ENCODE results near the gene KLHL30. TPM values are rescaled to one million over a fixed set of nuclear protein-coding genes. Genes with fewer than 3 reads are reported as not detected.

The KLHL30 gene
- total RNA-seq, 1 experiment from 2014 or later = 0.61 TPM

DNA sequence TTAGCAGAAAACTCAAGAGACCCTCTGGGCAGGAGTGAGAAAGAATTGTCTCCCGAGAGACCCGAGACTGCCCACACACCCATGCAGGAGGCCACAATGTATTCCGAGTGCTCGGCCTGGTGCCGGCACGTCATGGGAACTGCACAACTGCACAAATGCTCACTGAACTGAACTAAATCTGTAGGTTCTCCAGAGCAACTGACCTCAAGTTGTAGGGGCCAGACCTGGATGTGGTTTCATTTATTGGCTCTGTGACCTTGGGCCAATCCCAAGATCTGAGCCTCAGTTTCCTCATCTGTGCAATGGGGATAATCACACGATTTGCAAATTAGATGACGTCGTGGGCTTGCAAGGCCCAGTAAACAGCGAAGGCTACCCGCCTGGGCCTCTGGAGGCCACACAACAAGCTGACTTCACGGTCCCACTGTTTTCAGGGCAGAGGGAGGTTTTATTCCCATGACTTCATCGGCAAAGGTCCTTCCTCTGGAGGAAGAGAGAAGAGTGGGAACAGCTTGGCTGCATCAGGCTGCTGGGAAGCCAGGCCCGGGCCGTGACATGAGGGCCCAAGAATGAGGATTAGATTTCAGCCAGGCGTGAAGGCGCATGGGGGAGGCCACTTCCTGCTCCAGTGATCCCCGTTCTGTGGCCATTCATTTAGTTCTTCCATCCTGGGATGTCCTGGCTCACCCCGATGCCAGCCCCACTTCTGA, 16.7 kb downstream of the KLHL30 start:
- ATAC-seq (no peak), DNase-seq (ENCODE audit: low read depth, low spot score) (no peak)
- Histone ChIP-seq H3K79me2 (ENCODE audit: insufficient read depth, low read length) (no peaks in the 10 kb centered on the region), H3K36me3 (ENCODE audit: control insufficient read depth in 1 of 2, insufficient read depth in 2 of 2, low read length in 2 of 2) (no peaks in the 10 kb centered on the region), H4K20me1 (ENCODE audit: insufficient read depth) (no peaks in the 10 kb centered on the region), H3K27ac (ENCODE audit: low read depth, low read length) (no peak overlapping the region), H3K9me3 (ENCODE audit: control insufficient read depth in 1 of 2, insufficient read depth in 1 of 2, low read depth in 1 of 2, low read length in 2 of 2) (no peaks in the 10 kb centered on the region), H3K4me1 (ENCODE audit: control insufficient read depth in 1 of 2, insufficient read depth in 2 of 2, low read length in 2 of 2) (peaks cover 4 to 11% of the 10 kb centered on the region in 2 experiments; a peak in 3 of 4 replicates), H3K9me2 (ENCODE audit: insufficient read depth) (no peaks in the 10 kb centered on the region), H3K4me2 (ENCODE audit: low read length) (no peak overlapping the region), H3K27me3 (ENCODE audit: insufficient read depth, low read length) (no peaks in the 10 kb centered on the region), H2AFZ (ENCODE audit: low read depth, low read length, poor library complexity, severe bottlenecking) (no peak overlapping the region), H3K9ac (ENCODE audit: low read length) (no peak overlapping the region), H3K4me3 (replicated peaks in 1 of 2; ENCODE audit: low read depth in 1 of 2, low read length in 2 of 2) (no peak overlapping the region)
- TF ChIP-seq POLR2AphosphoS5 (IDR thresholded peaks at IDR 0.05; ENCODE audit: low read depth, low read length) (no peak), SIN3A (IDR thresholded peaks at IDR 0.05; ENCODE audit: low read depth) (no peak), ZFX (IDR thresholded peaks at IDR 0.05) (no peak), YY1 (IDR thresholded peaks at IDR 0.05; ENCODE audit: extremely low read depth, insufficient replicate concordance, low read depth, low read length) (no peak), JUND (IDR thresholded peaks at IDR 0.05) (no peak), TCF7L2 (IDR thresholded peaks at IDR 0.05; ENCODE audit: borderline replicate concordance, extremely low read depth, insufficient read depth, insufficient read length) (no peak), SRF (IDR thresholded peaks at IDR 0.05; ENCODE audit: low read depth) (no peak)
- TF ChIP-seq, protein P1, sequence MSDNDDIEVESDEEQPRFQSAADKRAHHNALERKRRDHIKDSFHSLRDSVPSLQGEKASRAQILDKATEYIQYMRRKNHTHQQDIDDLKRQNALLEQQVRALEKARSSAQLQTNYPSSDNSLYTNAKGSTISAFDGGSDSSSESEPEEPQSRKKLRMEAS (IDR thresholded peaks at IDR 0.05) = no peak
- ChIA-PET POLR2A (no interaction called here), CTCF (no interaction called here), RAD21 (ENCODE audit: low non-redundant PET in 1 of 2, low total read pairs in 2 of 2, uncharacterized antibody in 2 of 2, unreplicated experiment in 2 of 2) (no interaction called here)
- BruUV-seq (replicated peaks) = no TSS peak
- intact Hi-C loops (cut with micrococcal nuclease) = no loop called here
